ENCODE results near the gene TTN. TPM values are rescaled to one million over a fixed set of nuclear protein-coding genes. Genes with fewer than 3 reads are reported as not detected.

Gene TTN
- total and polyA plus RNA-seq, 2 of the 4 experiments (the other 2 are of a cell fraction), result 0.02 to 0.18 TPM

- in situ Hi-C loops (cut with MboI; ENCODE audit: low sequenced_read_pairs), result no loop called here
- H3K23ac ChIP-seq (ENCODE audit: low read depth, low read length), result no peak overlapping the region
- no TSS peak for BruUV-seq (replicated peaks)
- H2BK20ac ChIP-seq (ENCODE audit: low read depth, low read length), result no peak overlapping the region
- no peak overlapping the region for H2AFZ ChIP-seq (replicated peaks; ENCODE audit: low read length, poor library complexity)
- no peak overlapping the region for H3K14ac ChIP-seq (replicated peaks; ENCODE audit: low read depth, low read length)
- ATAC-seq (ENCODE audit: low read depth), result no peak
- no peak overlapping the region for H2BK5ac ChIP-seq (ENCODE audit: low read depth, low read length, poor library complexity, severe bottlenecking)
- H3K79me1 ChIP-seq (ENCODE audit: low read depth in 1 of 2, low read length in 2 of 2), result peaks cover 22 to 57% of the 10 kb centered on the region in 2 experiments
- H3K9me1 ChIP-seq (ENCODE audit: insufficient read depth, low read length), result peaks cover 10% of the 10 kb centered on the region
- H4K20me1 ChIP-seq (ENCODE audit: insufficient read depth, low read length), result peaks cover 28% of the 10 kb centered on the region
- H4K5ac ChIP-seq (ENCODE audit: low read depth, low read length), result no peak overlapping the region
- intact Hi-C loops (cut with micrococcal nuclease), result no loop called here
- no peak overlapping the region for H3K18ac ChIP-seq (ENCODE audit: low read depth, low read length)
- TF ChIP-seq POLR2A (IDR thresholded peaks at IDR 0.05; ENCODE audit: low read depth, low read length), result no peak
- TF ChIP-seq CTCF (conservative IDR thresholded peaks at IDR 0.05; ENCODE audit: low read depth, low read length), result no peak
- no peak for TF ChIP-seq RFX5 (IDR thresholded peaks at IDR 0.05; ENCODE audit: low read depth, low read length)
- TF ChIP-seq RCOR1 (IDR thresholded peaks at IDR 0.05; ENCODE audit: insufficient replicate concordance, low read length), result no peak
- TF ChIP-seq USF2 (IDR thresholded peaks at IDR 0.05; ENCODE audit: low read depth, low read length), result no peak
- no peak for TF ChIP-seq MAFK (IDR thresholded peaks at IDR 0.05; ENCODE audit: low read depth, low read length)
- TF ChIP-seq MXI1 (IDR thresholded peaks at IDR 0.05; ENCODE audit: borderline replicate concordance, low read depth, low read length), result no peak
- no peak for TF ChIP-seq CHD1 (IDR thresholded peaks at IDR 0.05; ENCODE audit: low read depth, low read length)
- TF ChIP-seq CEBPB (IDR thresholded peaks at IDR 0.05; ENCODE audit: low read depth, low read length), result no peak
- TF ChIP-seq RAD21 (IDR thresholded peaks at IDR 0.05; ENCODE audit: low read length), result no peak
- TF ChIP-seq MAZ (IDR thresholded peaks at IDR 0.05; ENCODE audit: borderline replicate concordance, low read depth, low read length), result no peak
- no peak for TF ChIP-seq BHLHE40 (IDR thresholded peaks at IDR 0.05; ENCODE audit: low read depth, low read length)
- TF ChIP-seq ELK1 (IDR thresholded peaks at IDR 0.05; ENCODE audit: borderline replicate concordance, low read depth, low read length), result no peak
- no peak for TF ChIP-seq SMC3 (IDR thresholded peaks at IDR 0.05; ENCODE audit: low read depth, low read length)
- no peak for TF ChIP-seq FOS (IDR thresholded peaks at IDR 0.05; ENCODE audit: low read depth, low read length)
- TF ChIP-seq NFE2L2 (IDR thresholded peaks at IDR 0.05; ENCODE audit: low read depth, low read length), result no peak
- no peak overlapping the region for H3K4me3 ChIP-seq (ENCODE audit: insufficient read depth, low read depth, low read length)
- H2AK5ac ChIP-seq (ENCODE audit: low read depth, low read length), result no peak overlapping the region
- peaks cover 8% of the 10 kb centered on the region for H3K4me1 ChIP-seq (ENCODE audit: control insufficient read depth, insufficient read depth, low read length)
- H3K36me3 ChIP-seq (ENCODE audit: control insufficient read depth, insufficient read depth, low read length), result no peaks in the 10 kb centered on the region
- no peak for DNase-seq
- no peak overlapping the region for H3K4ac ChIP-seq (ENCODE audit: low read depth, low read length)
- ChIA-PET POLR2A (ENCODE audit: unreplicated experiment) (interaction anchor here (0.6 to 1.5 kb wide), 4 partner anchors 11 to 217 kb away, joined by 3 to 12 read pairs (median 4); partner anchors contain the start of genes PJVK and PRKRA), CTCF (interaction anchor here (1.1 kb wide), 1 partner anchor 370 kb away, joined by 3 read pairs; the partner anchor contains the start of gene RBM45)
- no peak overlapping the region for H4K91ac ChIP-seq (ENCODE audit: insufficient read depth, low read depth, low read length)
- WGBS, 2 experiments (ENCODE audit: extremely low coverage in 2 of 2, insufficient read length in 1 of 2), result no CpG with 5 or more reads among the region's 4 CpGs
- no peak overlapping the region for H3K56ac ChIP-seq (ENCODE audit: extremely low read depth, insufficient read depth, low read length)
- H3K9ac ChIP-seq (ENCODE audit: low read depth, low read length), result no peak overlapping the region
- no peak overlapping the region for H4K8ac ChIP-seq (ENCODE audit: low read depth in 2 of 2, low read length in 2 of 2)
- H2BK120ac ChIP-seq (ENCODE audit: low read depth, low read length), result no peak overlapping the region
- H3K4me2 ChIP-seq (ENCODE audit: low read depth, low read length), result peak overlapping the region; percentile 39; the same call in 1 of the 2 replicates
- H3K9me3 ChIP-seq (ENCODE audit: control insufficient read depth, insufficient read depth, low read length), result no peaks in the 10 kb centered on the region
- no peak overlapping the region for H2BK15ac ChIP-seq (ENCODE audit: low read depth, low read length)
- no peaks in the 10 kb centered on the region for H3K27me3 ChIP-seq (ENCODE audit: control insufficient read depth, insufficient read depth, low read length)
- H3K27ac ChIP-seq (ENCODE audit: insufficient read depth, low read length), result no peak overlapping the region
- dilution Hi-C loops (cut with HindIII; ENCODE audit: low sequenced_read_pairs, unreplicated experiment), result no loop called here
- no peak overlapping the region for H2AK9ac ChIP-seq (replicated peaks; ENCODE audit: low read depth, low read length, poor library complexity)
Measured at GRCh38 chr2:178482437-178482836, 324.8 kb downstream of the TTN start.

Data from IMR-90 (cell line).